ENCODE results near the gene CLEC18A.
"Not testable (repeated sequence)": the region's sequence is repeated elsewhere in the genome, so short reads cannot be mapped to it uniquely, and the experiment has no call there.

The CLEC18A gene

GRCh38 chr16:69931631-69932030 is 19.5 kb upstream of the CLEC18A start:
- no peak for DNase-seq

GRCh38 chr16:69932228-69932627 is 18.9 kb upstream of the CLEC18A start:
- no peak for DNase-seq

GRCh38 chr16:69932691-69933392 is 18.3 kb upstream of the CLEC18A start:
- DNase-seq = no peak

- DNase-seq = no peak
Measured at GRCh38 chr16:69934044-69934443, 17.1 kb upstream of the CLEC18A start.

- DNase-seq = no peak
Measured at GRCh38 chr16:69934751-69935150, 16.4 kb upstream of the CLEC18A start.

- no peak for DNase-seq
Measured at GRCh38 chr16:69935278-69935711, 15.8 kb upstream of the CLEC18A start.

- no peak for DNase-seq
Measured at GRCh38 chr16:69935740-69936139, 15.4 kb upstream of the CLEC18A start.

- DNase-seq = no peak
Measured at GRCh38 chr16:69936252-69936651, 14.9 kb upstream of the CLEC18A start.

GRCh38 chr16:69936751-69937211 is 14.4 kb upstream of the CLEC18A start:
- DNase-seq = no peak

- DNase-seq = no peak
Measured at GRCh38 chr16:69937465-69937951, 13.6 kb upstream of the CLEC18A start.

GRCh38 chr16:69938981-69939820 is 11.9 kb upstream of the CLEC18A start:
- no peak for DNase-seq

GRCh38 chr16:69939821-69940585 is 11.1 kb upstream of the CLEC18A start:
- DNase-seq = no peak

GRCh38 chr16:69940676-69941075 is 10.5 kb upstream of the CLEC18A start:
- DNase-seq = no peak

- no peak for DNase-seq
Measured at GRCh38 chr16:69941251-69942098, 9.7 kb upstream of the CLEC18A start.

GRCh38 chr16:69942099-69942491 is 9.0 kb upstream of the CLEC18A start:
- no peak for DNase-seq

- DNase-seq = no peak
Measured at GRCh38 chr16:69942627-69943170, 8.4 kb upstream of the CLEC18A start.

- DNase-seq = not testable (repeated sequence)
Measured at GRCh38 chr16:69943241-69944036, 7.7 kb upstream of the CLEC18A start.

GRCh38 chr16:69950411-69950810 is 723 bp upstream of the CLEC18A start:
- not testable (repeated sequence) for DNase-seq

- not testable (repeated sequence) for DNase-seq
Measured at GRCh38 chr16:69951672-69952031, 518 bp downstream of the CLEC18A start.

GRCh38 chr16:69952116-69952515 is 982 bp downstream of the CLEC18A start:
- DNase-seq = not testable (repeated sequence)
